ENCODE results near the gene MARVELD2.

DNA sequence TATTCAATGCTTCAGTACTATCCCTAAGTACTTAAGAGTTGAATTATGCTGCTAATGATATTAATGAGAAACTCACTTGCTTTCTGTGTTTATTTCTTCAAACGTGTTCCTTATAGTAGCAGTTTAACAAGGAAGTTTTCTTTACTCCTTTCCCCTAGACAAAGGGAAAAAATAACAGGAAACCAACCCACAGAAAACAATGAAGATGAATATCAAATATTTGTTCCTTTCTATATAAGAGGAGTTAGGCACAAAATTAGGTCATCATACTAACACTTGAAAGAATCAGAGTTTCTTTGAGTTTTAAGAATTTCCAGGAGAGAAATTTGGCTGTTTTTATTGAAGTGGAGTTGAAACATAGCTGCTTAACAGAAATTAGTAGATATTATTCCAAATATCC, 62.3 kb downstream of the MARVELD2 start:
- TF ChIP-seq POLR2A (IDR thresholded peaks at IDR 0.05; ENCODE audit: low read depth, low read length) = no peak
- no peak for TF ChIP-seq POLR2AphosphoS5 (IDR thresholded peaks at IDR 0.05; ENCODE audit: low read depth, low read length)
